Gastroesophageal sphincter (tissue), 4 donors: ENCODE data around the gene NOL3. TPM values are rescaled to one million over a fixed set of nuclear protein-coding genes. Genes with fewer than 3 reads are reported as not detected.
A peak's percentile ranks its signal among the peaks of the same experiment; 100 is the strongest.
"Not testable (repeated sequence)": the region's sequence is repeated elsewhere in the genome, so short reads cannot be mapped to it uniquely, and the experiment has no call there.

Experiments
- ATAC-seq: fragments of 150-250 bp; one replicate; pipeline ENCODE4 v1.9.1; 2016; ENCODE audit warnings: mild to moderate bottlenecking, moderate library complexity
- H3K27ac ChIP-seq, 4 donors: fragments of 200-600 bp; sonication (generic) in 3 of 4; 1 replicate in 3 of 4; 2 replicates in 1 of 4; pipeline ENCODE4 v1.5.1; 2016 to 2019
- H3K27me3 ChIP-seq: fragments of 200-600 bp; sonication (generic); one replicate; pipeline ENCODE4 v1.5.1; 2019
- H3K36me3 ChIP-seq, 2 donors: fragments of 200-600 bp; sonication (generic); one replicate each; pipeline ENCODE4 v1.5.1; 2019; ENCODE audit warnings: control low read depth in 1 of 2
- H3K4me1 ChIP-seq, 3 donors: fragments of 200-600 bp; sonication (generic); 1 replicate in 2 of 3; 2 replicates in 1 of 3; pipeline ENCODE4 v1.5.1; 2016 to 2019; ENCODE audit warnings: control low read depth in 2 of 3
- H3K4me3 ChIP-seq, 2 donors: fragments of 200-600 bp; sonication (generic); one replicate each; pipeline ENCODE4 v1.5.1; 2019; ENCODE audit warnings: mild to moderate bottlenecking in 1 of 2, moderate library complexity in 1 of 2
- H3K9me3 ChIP-seq, 3 donors: fragments of 200-600 bp; sonication (generic); one replicate each; pipeline ENCODE4 v1.5.1; 2017 to 2019; ENCODE audit warnings: control low read depth in 2 of 3
- EP300 ChIP-seq: sonication (generic); formaldehyde crosslinking; IDR thresholded peaks from one replicate; pipeline ENCODE4 v1.6.1; 2017; ENCODE audit warnings: antibody characterized with exemption, mild to moderate bottlenecking
- POLR2A ChIP-seq, 2 donors: fragments of 450-650 bp; IDR thresholded peaks; one replicate each; pipeline ENCODE4 v1.6.1; 2017; ENCODE audit warnings: antibody characterized with exemption in 2 of 2, mild to moderate bottlenecking in 2 of 2, moderate library complexity in 1 of 2
- POLR2AphosphoS5 ChIP-seq: sonication (generic); formaldehyde crosslinking; IDR thresholded peaks from one replicate; pipeline ENCODE4 v1.6.1; 2017; ENCODE audit warnings: antibody characterized with exemption
- WGBS, 2 donors: methylation state at CpG; one replicate each; pipeline ENCODE4 v1.1.5; 2018; ENCODE audit warnings: low coverage in 1 of 2; 5-methylcytosine and 5-hydroxymethylcytosine counted together
- total RNA-seq, 4 donors: library from RNA; depleted of rRNA; stranded (reverse); fragments of >200 nt; gene quantifications; one replicate each; pipeline ENCODE4 v1.1.0, GENCODE V29; 2016
- TF ChIP-seq, protein P1 (sequence below), 4 experiments: fragments of 200-600 bp in 2 of 4; fragments of 450-650 bp in 2 of 4; sonication (generic) in 1 of 4; IDR thresholded peaks; one replicate each; pipeline ENCODE4 v1.5.1; 2017 to 2019; ENCODE audit warnings: antibody characterized with exemption in 4 of 4, mild to moderate bottlenecking in 2 of 4, moderate library complexity in 2 of 4

Gene NOL3
- 10 to 100 TPM; 23.0 to 78.9 (median 49.9) TPM for total RNA-seq

DNA sequence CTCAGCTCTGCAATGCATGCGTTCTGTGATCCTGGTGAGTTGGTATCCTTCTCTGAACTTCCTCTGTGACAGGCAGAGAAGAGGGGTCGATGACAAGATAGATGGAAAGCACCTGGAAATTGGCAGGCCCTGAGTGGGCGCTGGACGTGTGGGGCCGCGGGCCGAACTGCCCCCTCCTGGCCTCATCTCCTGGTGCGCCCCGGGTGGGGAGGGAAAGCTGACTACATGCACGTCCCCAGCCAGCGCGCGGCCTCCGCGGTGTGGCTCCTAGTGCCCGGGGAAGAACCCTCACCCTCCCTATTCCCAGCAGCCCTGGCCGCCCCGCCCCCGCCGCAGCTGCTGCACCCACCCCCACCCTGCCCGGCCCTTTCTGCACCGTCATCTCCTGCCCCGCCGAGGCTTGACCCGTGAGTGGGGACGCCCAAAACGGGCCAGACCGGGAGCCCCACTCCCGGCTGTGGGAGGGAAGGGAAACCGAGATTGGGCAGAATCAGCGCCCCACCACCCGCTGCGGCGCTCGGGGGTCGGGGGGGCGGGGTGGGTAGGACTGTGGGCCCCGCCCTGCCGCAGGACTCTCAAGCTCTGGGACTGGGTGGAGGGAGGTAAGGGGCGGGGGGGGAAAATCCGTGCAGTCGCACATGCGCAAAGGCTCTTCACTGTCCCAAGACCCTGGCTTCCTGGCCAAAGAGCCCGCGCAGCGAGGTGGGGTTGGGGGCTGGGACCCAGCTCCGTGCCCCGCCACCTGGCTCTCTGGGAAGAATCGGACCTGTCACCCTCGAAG lies at the start of gene NOL3:
Gene NOL3 (plus strand): TSS at position 371 of the 781 bp plus-strand sequence.
- no peaks in the 10 kb centered on the region for H3K9me3 ChIP-seq
- peaks cover 9% of the 10 kb centered on the region for H3K27me3 ChIP-seq
- H3K4me1 ChIP-seq = peaks cover 2 to 99% (median 42%) of the 10 kb centered on the region in 3 donors
- TF ChIP-seq POLR2A (IDR thresholded peaks at IDR 0.05) = peak; percentile 47 to 48
- TF ChIP-seq, protein P1, sequence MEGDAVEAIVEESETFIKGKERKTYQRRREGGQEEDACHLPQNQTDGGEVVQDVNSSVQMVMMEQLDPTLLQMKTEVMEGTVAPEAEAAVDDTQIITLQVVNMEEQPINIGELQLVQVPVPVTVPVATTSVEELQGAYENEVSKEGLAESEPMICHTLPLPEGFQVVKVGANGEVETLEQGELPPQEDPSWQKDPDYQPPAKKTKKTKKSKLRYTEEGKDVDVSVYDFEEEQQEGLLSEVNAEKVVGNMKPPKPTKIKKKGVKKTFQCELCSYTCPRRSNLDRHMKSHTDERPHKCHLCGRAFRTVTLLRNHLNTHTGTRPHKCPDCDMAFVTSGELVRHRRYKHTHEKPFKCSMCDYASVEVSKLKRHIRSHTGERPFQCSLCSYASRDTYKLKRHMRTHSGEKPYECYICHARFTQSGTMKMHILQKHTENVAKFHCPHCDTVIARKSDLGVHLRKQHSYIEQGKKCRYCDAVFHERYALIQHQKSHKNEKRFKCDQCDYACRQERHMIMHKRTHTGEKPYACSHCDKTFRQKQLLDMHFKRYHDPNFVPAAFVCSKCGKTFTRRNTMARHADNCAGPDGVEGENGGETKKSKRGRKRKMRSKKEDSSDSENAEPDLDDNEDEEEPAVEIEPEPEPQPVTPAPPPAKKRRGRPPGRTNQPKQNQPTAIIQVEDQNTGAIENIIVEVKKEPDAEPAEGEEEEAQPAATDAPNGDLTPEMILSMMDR (IDR thresholded peaks at IDR 0.05) = peak in 2 of 4 experiments; percentile 8 to 33
- TF ChIP-seq EP300 = no peak
- peak; percentile 46 for TF ChIP-seq POLR2AphosphoS5
- H3K4me3 ChIP-seq = peak within 1 kb of the TSS; percentile 36 to 60
- peak within 1 kb of the TSS; percentile 76 to 97 (median 95) for H3K27ac ChIP-seq
- H3K36me3 ChIP-seq = peaks cover 0 to 23% of the 10 kb centered on the region in 2 donors
- 0% methylated on average over 1 of the region's 50 CpGs; no CpG with 5 or more reads in 1 of the 2 donors for WGBS, 2 donors
- ATAC-seq = peak; percentile 70

DNA sequence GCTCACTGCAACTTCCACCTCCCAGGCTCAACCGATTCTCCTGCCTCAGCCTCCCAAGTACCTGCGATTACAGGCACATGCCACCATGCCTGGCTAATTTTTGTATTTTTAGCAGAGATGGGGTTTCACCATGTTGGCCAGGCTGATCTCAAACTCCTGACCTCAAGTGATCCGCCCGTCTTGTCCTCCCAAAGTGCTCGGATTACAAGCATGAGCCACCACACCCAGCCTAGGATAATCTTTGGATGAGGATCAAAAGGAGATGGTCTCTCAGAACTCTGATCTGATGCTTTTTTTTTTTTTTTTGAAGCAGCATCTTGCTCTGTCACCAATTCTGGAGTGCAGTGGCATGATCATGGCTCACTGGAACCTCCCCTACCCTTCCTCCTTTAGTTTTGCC lies 47.5 kb upstream of the NOL3 start:
- H3K36me3 ChIP-seq = peaks cover 0 to 81% of the 10 kb centered on the region in 2 donors
- H3K27ac ChIP-seq = not testable (repeated sequence)

DNA sequence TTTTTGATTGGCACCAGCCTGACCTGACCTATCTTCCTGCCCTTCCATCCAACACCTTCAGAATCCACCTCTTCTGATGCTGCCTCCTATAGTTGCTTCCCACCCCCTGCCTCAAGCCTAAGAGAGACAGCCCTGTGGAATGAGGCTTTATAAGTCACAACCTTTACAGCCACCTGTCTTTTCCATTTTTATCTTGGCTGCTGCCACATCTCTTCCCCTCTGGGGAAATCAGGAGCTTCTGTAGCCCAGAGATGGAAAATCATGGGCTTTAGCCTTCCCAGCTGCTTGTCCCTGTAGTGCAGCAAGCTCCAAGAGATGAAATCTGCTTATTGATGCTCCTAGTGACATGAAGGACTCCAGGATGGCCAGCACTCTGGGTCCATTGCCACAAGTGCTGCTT lies 41.9 kb upstream of the NOL3 start:
- H3K36me3 ChIP-seq = peaks cover 0 to 97% of the 10 kb centered on the region in 2 donors
- TF ChIP-seq POLR2AphosphoS5 (no peak), EP300 (no peak), POLR2A (IDR thresholded peaks at IDR 0.05) (no peak)
- TF ChIP-seq, protein P1 (IDR thresholded peaks at IDR 0.05) = no peak

More for the DNA sequence above, 47.5 kb upstream of the NOL3 start:
- not testable (repeated sequence) for H3K27me3 ChIP-seq, H3K4me1 ChIP-seq, H3K9me3 ChIP-seq, ATAC-seq, H3K4me3 ChIP-seq
- 83 to 85% methylated on average over 2 to 5 of the region's 5 CpGs for WGBS, 2 donors

DNA sequence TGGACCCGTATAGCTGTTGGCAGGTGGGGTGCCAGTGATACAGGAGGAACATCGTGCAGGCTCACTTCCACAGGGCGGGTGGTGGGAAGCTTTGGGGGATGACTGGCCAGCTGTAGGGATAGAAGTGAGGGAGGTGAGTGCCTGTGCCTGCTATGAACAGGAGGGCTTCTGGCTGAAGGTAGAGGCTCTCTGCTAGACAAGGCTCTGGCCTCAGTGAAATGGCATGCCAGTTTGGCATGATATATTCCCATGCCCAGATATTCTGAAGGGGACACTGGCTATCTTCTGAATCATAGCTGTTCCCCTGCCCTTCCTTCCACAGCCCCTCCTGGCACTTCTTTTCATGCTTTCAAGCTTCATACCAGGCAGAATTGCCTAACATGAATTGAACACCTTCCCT lies 41.5 kb upstream of the NOL3 start:
- Histone ChIP-seq H3K9me3 (no peaks in the 10 kb centered on the region), H3K36me3 (peaks cover 0 to 97% of the 10 kb centered on the region in 2 donors), H3K27ac (no peak overlapping the region), H3K4me3 (no peak overlapping the region), H3K27me3 (no peaks in the 10 kb centered on the region), H3K4me1 (no peaks in the 10 kb centered on the region)
- no peak for ATAC-seq
- 60% methylated on average over 1 of the region's 3 CpGs; no CpG with 5 or more reads in 1 of the 2 donors for WGBS, 2 donors
- TF ChIP-seq, protein P1 (IDR thresholded peaks at IDR 0.05) = no peak
- no peak for TF ChIP-seq POLR2A (IDR thresholded peaks at IDR 0.05)
- TF ChIP-seq POLR2AphosphoS5 = no peak
- no peak for TF ChIP-seq EP300

More for the DNA sequence above, 41.9 kb upstream of the NOL3 start:
- ATAC-seq = no peak
- H3K4me3 ChIP-seq = no peak overlapping the region
- no peaks in the 10 kb centered on the region for H3K4me1 ChIP-seq
- H3K9me3 ChIP-seq = no peaks in the 10 kb centered on the region
- no peak overlapping the region for H3K27ac ChIP-seq
- H3K27me3 ChIP-seq = no peaks in the 10 kb centered on the region

DNA sequence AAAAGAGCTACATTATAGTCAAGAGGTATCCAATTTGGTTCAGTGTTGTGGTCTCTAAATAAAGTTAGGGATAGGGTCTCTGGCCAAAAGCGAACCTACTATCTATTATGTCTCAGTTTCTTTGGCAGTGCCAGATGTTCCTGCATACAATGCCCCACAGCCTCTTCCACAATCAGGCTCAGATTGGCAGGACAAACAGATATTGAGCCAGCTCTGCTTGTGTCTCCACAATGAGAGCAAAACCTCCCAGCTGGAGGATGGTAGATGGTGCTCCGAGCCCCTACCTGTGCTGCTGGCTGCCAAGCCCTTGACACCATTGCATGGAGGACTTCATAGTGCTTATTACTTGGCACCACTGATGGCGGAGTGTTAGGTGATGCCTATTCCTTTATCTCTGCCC lies 40.9 kb upstream of the NOL3 start:
- Histone ChIP-seq H3K36me3 (peaks cover 0 to 97% of the 10 kb centered on the region in 2 donors), H3K27ac (no peak overlapping the region)
- no peak for ATAC-seq

More for the DNA sequence above, 40.9 kb upstream of the NOL3 start:
- H3K9me3 ChIP-seq = no peaks in the 10 kb centered on the region
- H3K4me1 ChIP-seq = no peaks in the 10 kb centered on the region
- H3K27me3 ChIP-seq = no peaks in the 10 kb centered on the region
- TF ChIP-seq EP300 (no peak), POLR2AphosphoS5 (no peak), POLR2A (IDR thresholded peaks at IDR 0.05) (no peak)
- TF ChIP-seq, protein P1 (IDR thresholded peaks at IDR 0.05) = no peak
- 69 to 100% methylated on average over 1 to 2 of the region's 3 CpGs for WGBS, 2 donors
- H3K4me3 ChIP-seq = no peak overlapping the region
